HG03039 (cell line): Measurements from ENCODE around the gene MEIS3.
"Not testable (repeated sequence)": the region's sequence is repeated elsewhere in the genome, so short reads cannot be mapped to it uniquely, and the experiment has no call there.

Experiments
- ATAC-seq: cut with Tn5 transposase; IDR thresholded peaks from one replicate; pipeline ENCODE4 v1.9.1; 2021; ENCODE audit warnings: mild to moderate bottlenecking, moderate library complexity; ENCODE audit not compliant: unreplicated experiment

The MEIS3 gene

DNA sequence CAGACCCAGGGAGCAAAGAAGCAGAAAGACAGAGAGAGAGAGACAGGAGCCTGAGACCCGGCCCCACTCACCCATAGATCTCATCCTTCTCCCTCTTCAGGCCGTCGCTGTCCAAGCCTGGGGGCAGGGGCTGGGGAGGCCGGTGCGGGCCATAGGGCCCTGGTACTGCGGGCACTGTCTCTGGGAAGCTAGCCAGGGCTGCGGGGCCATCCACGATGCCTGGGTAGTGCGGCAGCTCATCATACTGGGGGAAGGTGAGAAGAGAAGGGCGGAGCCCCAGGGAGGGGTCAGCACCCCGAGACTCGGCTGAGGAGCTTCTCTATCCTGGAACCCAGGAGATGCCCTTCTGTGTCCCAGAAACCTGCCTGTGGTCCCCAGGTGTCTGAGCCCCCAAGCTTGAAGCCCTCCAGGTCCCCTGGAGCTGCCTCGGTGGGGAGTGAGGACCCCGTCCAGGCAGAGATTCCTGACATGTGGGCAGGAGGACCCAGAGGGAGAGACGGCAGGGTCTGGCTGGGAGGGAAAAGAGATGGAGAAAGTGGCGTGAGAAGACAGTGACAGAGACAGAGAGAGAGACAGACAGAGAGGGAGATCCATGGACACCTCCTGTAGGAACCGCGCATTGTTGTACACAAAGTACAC lies 2.1 kb downstream of the MEIS3 start:
- no peak for ATAC-seq

DNA sequence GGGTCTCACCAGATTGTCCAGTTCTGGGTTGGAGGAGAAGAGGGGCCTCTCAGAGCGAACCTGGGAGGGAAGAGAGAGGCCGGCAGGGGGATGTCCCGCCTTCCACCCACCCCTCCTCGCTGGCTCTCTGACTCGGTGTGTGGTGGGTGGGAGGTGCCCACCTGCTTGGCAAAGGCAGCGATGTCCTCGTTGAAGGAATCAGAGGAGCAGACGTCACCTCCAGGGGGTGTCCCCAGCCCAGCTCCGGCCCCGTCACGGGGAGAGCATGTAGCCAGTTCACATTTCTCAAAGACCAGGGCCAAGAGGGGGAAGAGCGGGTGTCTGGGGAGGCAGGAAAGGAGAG lies 2.7 kb downstream of the MEIS3 start:
- no peak for ATAC-seq

DNA sequence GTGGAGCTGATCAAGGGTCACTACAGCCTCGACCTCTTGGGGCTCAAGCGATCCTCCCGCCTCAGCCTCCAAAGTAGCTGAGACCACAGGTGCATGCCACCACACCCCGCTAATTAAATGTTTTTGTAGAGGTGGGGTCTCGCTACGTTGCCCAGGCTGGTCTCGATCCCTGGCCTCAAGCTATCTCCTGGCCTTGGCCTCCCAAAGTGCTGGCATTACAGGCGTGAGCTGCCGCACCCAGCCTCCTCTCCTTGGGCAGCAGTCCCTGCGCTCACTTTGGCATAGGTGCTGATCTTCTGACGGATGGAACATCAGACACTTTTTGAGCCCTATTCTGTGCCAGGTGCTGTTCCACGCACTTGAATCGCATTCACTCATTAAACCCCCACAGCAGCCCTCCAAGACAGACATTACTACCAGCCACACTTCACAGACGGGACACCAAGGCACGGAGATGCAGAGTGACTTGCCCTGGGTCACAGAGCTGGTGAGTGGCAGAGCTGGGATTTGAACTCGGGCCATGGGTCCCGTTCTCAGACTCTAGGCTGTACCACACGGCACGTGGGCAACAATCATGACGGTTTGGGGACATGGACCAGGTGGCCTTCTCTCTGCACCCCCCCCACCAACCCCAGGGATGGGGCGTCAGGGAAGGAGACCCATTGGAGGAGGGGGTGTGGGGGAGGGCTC lies 3.2 kb downstream of the MEIS3 start:
- no peak for ATAC-seq

DNA sequence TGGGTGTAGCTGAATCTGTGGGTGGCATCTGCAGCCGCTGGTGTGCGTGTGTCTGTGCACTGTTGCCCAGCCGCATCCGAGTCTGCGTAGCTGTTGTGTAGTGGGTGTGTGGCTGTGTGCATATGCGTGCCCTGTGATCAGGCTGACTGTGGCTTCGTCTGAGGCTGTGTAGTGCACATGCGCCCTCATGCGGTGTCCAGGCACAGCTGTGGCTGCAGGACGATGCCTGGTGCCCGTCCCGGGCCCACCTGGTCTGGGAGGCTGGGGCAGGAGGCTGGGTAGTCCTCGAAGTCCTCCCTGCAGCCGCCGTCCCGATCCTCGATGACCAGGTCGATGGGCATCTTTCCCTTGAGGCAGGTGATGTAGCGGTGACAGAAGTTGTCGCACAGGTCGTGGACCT lies 4.9 kb downstream of the MEIS3 start:
- no peak for ATAC-seq

DNA sequence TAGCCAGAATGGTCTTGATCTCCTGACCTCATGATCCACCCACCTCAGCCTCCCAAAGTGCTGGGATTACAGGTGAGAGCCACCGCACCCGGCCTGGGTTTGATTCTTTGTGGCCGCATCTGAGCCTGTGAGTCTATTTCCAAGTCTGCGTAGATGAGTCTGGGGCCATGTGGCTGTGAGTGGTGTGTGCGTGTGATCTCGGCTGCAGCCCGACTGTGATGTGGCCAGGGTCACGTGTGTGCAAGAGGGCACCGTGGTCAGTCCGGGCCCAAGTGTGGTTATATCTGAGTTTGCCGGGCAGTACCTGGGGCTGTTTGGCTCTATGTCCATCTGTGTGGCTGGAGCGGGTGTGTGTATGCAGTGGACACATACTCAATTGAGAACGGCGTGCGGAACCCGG lies 5.4 kb downstream of the MEIS3 start:
- ATAC-seq: no peak

DNA sequence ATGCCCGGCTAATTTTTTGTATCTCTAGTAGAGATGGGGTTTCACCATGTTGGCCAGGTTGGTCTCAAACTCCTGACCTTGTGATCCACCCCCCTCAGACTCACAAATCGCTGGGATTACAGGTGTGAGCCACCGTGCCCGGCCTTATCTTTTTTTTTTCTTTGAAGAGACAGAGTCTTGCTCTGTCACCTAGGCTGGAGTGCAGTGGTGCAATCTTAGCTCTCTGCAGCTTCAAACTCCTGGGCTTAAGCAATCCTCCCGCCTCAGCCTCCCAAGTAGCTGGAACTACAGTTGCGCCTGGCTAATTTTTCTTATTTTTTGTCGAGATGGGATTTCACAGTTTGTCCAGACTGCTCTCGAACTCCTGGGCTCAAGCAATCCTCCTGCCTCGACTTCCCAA lies 7.6 kb downstream of the MEIS3 start:
- ATAC-seq: not testable (repeated sequence)

DNA sequence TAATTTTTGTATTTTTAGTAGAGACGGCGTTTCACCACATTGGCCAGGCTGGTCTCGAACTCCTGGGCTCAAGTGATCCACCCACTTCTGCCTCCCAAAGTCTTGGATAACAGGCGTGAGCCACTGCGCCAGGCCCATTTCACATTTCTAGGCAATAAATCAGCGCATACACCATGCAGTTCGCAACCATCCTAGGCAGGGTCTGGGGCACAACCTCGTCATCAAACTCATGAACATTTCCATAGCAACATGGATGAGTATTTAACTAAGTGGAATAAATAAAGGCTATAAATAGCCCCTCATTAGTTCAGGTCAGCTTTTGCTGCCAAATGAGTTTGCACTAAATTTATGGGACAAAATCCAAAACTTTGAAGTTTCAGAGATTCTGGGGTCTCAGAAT lies 8.2 kb downstream of the MEIS3 start:
- ATAC-seq: no peak

DNA sequence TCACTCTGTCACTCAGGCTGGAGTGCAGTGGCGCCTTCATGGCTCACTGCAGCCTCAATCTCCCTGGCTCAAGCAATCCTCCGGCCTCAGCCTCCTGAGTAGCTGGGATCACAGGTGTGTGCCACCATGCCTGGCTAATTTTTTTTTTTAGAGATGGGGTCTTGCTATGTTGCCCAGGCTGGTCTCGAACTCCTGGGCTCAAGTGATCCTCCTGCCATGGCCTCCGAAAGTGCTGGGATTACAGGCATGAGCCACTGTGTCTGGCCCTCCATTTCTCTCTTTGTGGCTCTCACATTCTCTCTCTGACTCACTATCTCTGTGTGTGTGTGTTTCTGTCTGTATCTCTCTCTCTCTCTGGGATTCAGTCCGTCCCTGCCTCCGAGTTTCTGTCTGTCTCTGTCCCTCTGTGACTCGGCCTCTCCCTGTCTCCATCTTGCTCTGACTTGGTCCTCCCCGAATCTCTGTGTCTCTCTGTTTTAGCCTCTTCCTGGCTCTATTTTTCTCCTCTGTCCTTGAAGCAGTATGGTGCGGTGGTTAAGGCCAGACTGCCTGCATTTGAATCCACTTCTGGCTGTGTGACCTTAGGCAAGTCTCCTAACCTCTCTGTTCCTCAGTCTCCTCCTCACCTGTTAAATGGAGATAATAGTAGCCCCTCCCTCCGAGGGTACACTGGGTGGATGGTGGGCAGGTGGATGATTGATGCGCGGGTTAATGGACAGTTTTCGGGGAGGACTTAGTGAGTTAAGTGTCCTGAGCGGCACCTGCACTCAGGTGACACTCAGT lies 11.0 kb downstream of the MEIS3 start:
- no peak for ATAC-seq

DNA sequence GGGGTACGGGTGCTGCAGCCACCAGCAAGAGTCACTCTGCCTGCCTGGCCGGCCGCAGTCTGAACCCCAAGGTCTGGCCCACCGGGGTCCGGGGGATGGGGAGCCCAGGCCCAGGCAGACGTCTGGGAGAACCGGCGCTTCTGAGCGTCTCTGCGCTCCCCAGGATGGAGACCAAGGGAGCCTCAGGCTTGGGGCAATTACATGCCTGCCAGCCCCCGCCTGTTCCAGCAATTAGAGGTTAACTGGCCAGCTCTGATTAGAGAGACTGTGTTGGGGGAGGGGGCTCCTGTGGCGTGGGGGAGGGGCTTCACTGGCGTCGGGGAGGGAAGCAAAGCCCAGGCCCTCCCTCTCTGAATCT lies 11.9 kb downstream of the MEIS3 start:
- no peak for ATAC-seq

DNA sequence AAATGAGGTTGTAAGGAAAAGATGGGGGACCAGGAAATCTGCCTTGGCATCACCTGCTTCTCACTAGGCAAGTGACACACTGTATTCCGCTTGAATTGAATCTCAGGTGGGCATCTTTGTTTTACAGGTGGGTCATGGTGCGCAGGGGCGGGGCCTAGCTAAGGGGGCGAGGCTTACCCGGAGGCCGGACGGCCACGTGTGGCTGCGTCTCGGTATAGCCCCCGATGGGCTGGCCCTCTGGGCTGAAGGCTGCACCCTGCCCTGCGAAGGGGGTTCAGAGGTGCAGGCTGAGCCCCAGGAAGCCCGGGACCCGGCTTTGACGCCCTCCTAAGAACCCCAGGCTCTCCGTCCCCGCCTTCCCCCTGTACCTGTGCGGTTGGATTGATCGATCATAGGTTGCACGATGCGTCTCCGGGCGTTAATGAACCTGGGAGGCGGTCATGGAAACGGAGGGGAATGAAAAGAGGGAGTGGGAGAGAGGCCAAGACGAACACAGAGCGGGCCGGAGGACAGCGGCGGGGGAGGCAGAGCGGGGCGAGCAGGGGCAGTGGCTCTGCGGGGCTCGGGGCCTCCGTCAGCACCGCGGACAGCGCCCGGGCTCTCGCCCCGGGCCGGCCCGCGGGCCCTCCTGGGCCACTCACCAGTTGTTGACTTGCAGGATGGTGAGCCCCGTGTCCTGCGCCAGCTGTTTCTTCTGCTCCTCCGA lies 12.5 kb downstream of the MEIS3 start:
- ATAC-seq: no peak

DNA sequence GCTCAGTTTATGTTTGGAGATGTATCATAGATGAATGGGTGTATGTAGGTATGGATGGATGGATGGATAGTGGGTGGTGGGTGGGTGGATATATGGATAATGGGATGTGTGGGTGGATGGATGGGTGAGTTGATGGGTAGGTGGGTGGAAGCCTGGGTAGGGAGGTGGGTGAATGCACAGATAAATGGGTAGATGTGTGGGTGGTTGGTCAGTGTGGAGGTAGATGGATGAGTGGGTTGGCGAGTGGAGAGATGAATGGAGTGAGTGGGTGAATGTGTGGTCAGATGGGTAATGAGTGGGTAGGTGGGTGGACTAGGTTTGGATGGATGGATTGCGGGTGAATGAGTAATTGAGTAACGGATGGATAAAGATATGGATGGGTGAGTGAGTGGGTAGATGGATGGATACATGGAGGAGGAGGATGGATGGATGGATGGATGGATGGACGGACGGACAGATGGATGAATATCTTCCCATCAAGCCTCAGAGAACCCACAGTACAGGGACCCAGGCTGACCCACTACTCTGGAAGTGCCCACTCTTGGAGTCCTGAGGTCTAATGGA lies 13.4 kb downstream of the MEIS3 start:
- ATAC-seq: no peak

DNA sequence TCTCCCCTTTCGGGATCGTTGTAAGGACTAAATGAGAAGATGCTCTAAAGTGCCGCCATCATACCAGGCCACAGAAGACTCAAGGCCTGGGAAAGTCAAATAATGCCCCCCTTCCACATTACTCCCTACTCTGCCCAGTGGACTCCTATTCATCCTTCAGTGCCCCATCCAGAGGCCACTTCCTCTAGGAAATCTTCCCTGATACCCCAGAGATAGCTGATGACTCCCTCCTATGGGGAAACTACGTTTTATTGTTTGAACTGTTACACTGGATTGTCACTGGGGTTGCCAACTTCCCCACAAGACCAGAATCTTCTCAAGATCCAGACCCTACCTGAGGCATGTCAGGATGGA lies 14.2 kb downstream of the MEIS3 start:
- ATAC-seq: no peak

DNA sequence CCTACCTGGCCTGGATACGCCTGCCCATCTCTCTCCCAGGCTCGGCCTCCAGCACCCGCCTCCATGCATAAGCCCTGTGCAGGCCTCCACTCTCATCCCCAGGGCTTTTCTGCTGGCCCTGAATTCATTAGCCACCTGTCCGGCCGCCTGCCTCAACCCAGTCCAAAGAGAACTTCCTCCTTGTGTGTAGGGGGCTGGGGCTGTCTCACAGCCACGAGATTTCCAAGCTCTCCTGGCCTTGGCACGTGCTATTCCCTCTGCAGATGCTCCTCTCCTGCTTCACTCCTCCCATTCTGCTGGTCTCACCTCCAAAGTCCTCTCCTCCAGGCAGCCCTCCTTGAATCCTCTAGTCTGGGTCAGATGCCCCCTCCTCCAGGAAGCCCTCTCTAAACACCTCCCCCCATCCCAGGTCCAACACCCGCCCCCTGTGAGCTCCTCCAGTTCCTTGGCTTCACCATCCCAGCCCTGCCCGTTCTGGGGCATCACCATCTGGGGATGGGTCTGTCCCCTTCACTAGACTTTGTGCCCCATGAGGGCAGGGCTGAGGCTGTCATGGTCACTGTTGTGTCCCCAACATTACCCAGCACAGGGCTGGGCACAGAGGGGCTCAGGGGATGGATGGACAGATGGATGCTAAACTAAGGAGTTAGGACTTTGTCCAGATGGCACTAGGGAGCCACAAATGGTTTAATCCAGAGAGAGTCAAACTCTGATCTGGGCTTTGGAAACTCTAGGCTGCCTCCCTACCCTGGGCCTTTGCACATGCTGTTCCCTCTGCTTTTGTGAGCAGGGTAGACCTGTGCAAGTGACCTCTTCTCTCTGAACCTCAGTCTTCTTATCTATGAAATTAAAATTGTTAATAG lies 14.8 kb downstream of the MEIS3 start:
- no peak for ATAC-seq

DNA sequence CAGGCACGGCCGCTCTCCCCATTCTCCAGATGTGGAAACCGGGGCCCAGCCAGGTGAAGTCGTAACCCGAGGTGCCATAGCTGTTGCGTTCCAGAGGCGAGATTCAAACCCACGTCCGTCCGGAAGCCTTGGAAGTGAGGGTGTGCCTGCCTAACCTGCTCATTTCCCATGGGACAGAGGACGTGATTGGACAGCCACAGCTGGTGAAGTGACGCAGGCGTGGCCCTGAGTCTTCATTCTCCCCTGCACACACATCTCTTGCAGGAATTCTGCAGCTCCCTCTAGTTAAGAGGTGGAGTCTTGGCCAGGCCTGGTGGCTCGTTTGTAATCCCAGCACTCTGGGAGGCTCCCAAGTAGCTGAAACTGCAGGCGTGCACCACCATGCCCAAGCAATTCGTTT lies 16.8 kb downstream of the MEIS3 start:
- ATAC-seq: no peak

DNA sequence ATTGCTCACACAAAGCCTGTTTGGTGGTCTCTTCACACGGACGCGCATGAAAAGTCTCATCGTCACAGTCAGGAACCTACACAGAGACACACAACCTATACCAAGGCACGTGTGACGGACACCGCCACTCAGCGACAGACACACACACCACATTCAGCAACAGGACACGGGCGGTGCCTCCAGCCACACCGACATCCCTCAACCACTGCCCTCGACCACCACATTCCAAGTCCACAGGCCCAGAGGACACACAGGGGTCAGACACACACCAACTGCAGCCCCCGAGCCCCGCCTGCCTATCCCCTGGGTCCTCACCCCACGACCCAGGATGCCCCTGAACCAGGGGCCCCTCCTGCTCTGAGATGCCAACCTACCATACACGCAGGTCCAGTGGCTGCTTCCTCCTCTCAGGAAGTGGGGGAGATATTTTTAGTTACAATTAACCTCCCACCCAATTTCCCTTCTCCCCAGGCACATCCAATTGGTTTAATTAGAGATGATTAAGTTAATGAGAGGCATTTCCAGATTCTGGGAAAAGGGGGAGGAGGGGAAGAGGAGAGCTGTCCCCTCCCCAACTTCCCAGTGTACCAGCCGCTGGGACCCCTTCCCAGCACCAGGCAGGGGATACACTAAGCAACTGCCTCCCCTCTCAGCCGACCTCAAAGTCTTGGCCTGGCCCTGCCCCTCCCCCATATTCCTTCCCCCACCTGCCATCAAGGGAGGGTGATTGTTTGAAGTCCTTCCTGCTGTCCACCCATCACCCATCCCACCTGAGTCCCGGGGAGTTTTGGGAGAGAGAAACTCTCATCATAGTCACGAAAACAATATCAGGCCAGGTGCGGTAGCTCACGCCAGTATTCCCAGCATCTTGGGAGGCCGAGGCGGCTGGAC lies 20.4 kb downstream of the MEIS3 start:
- ATAC-seq: no peak

DNA sequence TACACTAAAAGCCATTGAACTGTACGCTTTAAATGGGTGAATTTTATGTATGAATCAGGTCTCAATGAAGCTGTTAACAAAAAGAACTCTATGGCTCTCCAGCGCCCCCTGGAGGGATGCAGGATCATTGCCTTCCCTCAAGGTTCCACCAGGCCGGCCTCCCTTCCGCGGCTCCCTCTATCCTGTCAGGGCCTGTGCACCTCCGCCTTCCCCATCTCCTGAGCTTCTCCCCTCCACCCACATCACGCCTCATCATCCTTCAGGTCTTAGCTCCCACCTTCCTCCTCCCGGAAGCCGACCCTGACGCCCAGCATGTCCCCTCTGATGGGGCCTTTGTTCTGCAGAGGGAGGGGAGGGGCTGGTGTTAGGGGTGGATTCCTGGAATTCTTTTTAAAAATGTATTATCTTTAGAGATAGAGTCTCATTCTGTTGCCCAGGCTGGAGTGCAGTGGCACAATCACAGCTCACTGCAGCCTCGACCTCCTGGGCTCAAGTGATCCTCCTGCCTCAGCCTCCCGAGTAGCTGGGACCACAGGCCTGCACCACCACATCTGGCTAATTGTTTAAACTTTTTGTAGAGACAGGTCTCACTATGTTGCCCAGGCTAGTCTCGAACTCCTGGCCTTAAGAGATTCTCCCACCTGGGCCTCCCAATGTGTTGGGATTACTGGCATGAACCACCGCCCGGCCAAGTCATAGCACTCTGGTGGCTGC lies 27.7 kb downstream of the MEIS3 start:
- ATAC-seq: no peak

DNA sequence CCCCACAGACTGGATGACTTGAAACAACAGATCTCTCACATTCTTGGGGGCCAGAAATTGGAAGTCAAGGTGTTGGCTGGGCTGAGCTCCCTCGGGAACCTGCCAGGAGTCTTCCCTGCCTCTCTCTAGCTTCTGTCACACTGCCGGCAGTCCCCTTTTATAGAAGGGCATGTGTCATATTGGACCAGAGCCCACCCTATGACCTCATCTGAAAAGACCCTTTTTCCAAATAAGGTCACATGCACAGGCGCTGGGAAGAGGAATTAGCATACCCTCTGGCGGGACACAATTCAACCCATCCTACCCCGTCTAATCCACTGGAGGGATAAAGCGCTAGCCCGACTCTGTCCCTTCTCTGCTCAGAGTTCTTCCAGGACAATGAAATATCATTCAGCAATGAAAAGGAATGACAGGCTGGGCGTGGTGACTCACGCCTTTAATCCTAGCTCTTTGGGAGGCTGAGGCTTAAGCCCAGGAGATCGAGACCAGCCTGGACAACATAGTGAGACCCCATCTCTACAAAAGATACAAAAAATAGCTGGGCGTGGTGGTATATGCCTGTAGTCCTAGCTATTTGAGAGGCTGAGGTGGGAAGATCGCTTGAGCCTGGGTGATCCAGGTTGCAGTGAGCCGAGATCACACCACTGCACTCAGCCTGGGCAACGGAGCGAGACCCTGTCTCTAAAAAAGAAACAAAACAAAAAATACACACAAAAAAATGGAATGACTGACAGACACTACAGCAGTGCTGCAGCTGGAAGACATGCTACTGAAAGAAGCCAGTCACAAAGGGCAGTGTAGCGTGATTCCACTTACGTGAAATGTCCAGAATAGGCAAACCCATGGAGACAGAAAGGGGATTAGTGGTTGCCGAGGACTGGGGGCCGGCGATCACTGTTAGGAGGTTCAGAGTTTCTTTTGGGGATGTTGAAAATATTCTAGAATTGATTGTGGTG lies 28.5 kb downstream of the MEIS3 start:
- no peak for ATAC-seq

DNA sequence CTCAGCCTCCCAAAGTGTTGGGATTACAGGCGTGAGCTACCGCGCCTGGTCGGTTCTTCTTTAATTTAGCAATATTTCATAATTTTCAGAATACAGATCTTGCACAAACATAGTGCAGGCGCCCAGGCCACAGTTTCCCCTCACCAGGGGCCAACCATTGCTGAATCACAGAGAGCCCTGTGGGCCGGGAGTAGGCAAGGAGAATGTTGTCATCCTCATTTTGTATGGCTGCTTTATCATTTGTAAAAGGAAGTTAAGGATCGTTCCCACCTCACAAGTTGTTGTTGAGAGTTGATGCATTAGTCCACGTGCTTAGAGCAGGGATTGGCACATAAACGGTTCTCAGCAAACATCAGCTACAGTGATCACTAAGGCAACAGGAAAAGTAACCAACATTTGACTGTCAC lies 30.2 kb downstream of the MEIS3 start:
- no peak for ATAC-seq
